HG02759 (cell line): ENCODE data around the gene TAS1R3.

Experiments used
- ATAC-seq: cut with Tn5 transposase; IDR thresholded peaks from one replicate; pipeline ENCODE4 v1.9.1; 2021; ENCODE audit warnings: mild to moderate bottlenecking, moderate library complexity; ENCODE audit not compliant: unreplicated experiment

Gene TAS1R3

GRCh38 chr1:1335792-1336248, 4.7 kb downstream of the TAS1R3 start:
- no peak for ATAC-seq

GRCh38 chr1:1336446-1336845, 5.4 kb downstream of the TAS1R3 start:
- ATAC-seq: no peak

GRCh38 chr1:1336931-1337792, 6.1 kb downstream of the TAS1R3 start:
- no peak for ATAC-seq

GRCh38 chr1:1337793-1338147, 6.7 kb downstream of the TAS1R3 start:
- no peak for ATAC-seq

- no peak for ATAC-seq
Observed at GRCh38 chr1:1338278-1338677, 7.2 kb downstream of the TAS1R3 start.

- no peak for ATAC-seq
Observed at GRCh38 chr1:1340185-1340584, 9.1 kb downstream of the TAS1R3 start.

GRCh38 chr1:1340791-1341548, 9.9 kb downstream of the TAS1R3 start:
- no peak for ATAC-seq

GRCh38 chr1:1341549-1342021, 10.5 kb downstream of the TAS1R3 start:
- ATAC-seq: no peak

- no peak for ATAC-seq
Observed at GRCh38 chr1:1342061-1342562, 11.0 kb downstream of the TAS1R3 start.

- no peak for ATAC-seq
Observed at GRCh38 chr1:1342584-1343115, 11.6 kb downstream of the TAS1R3 start.

- no peak for ATAC-seq
Observed at GRCh38 chr1:1343811-1344421, 12.8 kb downstream of the TAS1R3 start.

- no peak for ATAC-seq
Observed at GRCh38 chr1:1344655-1345361, 13.7 kb downstream of the TAS1R3 start.

- no peak for ATAC-seq
Observed at GRCh38 chr1:1345384-1345783, 14.3 kb downstream of the TAS1R3 start.

GRCh38 chr1:1345860-1346500, 14.9 kb downstream of the TAS1R3 start:
- ATAC-seq: no peak

- no peak for ATAC-seq
Observed at GRCh38 chr1:1346501-1346890, 15.4 kb downstream of the TAS1R3 start.

GRCh38 chr1:1347026-1347595, 16.0 kb downstream of the TAS1R3 start:
- ATAC-seq: no peak

- ATAC-seq: no peak
Observed at GRCh38 chr1:1347663-1348419, 16.8 kb downstream of the TAS1R3 start.

GRCh38 chr1:1348420-1349255, 17.6 kb downstream of the TAS1R3 start:
- peak; percentile 40 for ATAC-seq
